Fibroblast of skin of right quadriceps (primary cell): Measurements from ENCODE around the gene ORM1.

Experiments
- DNase-seq: peaks from one replicate; pipeline ENCODE4 v3.0.0-alpha.2; 2013

ORM1 gene

GRCh38 chr9:114367772-114368569, 45.1 kb downstream of the ORM1 start:
- DNase-seq, result no peak

GRCh38 chr9:114369216-114370130, 46.6 kb downstream of the ORM1 start:
- no peak for DNase-seq

- no peak for DNase-seq
Observed at GRCh38 chr9:114370251-114370967, 47.5 kb downstream of the ORM1 start.

- no peak for DNase-seq
Observed at GRCh38 chr9:114370968-114371320, 48.0 kb downstream of the ORM1 start.

DNA sequence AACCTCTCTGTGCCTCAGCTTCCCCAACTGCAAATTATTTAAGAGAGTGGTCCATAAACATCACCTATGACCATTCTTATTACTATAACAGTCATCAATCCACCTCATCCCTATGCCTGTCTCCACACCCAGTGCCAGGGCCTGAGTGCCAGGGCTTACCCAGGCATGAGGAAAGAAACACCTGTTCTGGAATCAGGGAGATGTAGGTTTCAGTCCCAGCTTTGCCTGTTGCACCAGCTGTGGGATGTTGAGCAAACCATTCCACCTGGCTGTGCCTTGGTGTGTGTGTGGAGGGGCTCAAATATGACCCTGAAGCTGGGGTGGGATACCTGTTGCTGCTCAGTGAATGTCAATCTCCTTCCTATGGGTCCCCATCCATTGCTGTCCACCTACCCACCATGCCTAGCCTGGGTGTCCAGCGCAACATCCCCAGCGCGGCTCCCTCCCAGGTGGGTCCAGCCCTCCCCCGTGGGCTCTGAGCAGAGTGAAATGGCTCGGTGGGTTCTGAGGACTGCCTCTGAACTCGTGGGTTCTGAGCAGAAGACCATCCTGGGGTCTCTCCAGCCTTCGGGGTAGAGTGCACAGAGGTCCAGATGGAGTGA, 48.5 kb downstream of the ORM1 start:
- no peak for DNase-seq

GRCh38 chr9:114371973-114372917, 49.3 kb downstream of the ORM1 start:
- peak; percentile 46 for DNase-seq

GRCh38 chr9:114372921-114373448, 50.1 kb downstream of the ORM1 start:
- no peak for DNase-seq

- DNase-seq, result no peak
Observed at GRCh38 chr9:114373960-114374730, 51.2 kb downstream of the ORM1 start.

DNA sequence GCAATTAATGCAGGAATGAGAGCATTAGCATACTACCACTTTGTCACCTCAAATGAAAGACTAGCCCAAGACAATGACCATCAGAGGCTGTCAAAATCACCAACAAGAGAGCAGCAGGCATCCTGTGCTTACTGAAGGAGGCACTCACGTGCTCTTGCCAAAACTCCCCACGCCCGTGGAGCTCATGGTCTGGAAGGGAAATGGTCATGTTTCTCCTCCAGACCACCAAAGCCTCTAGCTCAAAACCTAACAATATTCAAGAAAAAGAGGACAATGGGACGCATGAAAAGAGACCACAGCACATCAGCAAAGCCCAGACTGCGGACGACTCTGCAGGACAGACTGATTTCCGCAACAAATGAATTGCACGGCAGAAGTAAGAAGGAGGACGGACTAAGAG, 52.0 kb downstream of the ORM1 start:
- no peak for DNase-seq

GRCh38 chr9:114375386-114376175, 52.7 kb downstream of the ORM1 start:
- DNase-seq, result no peak
